GM12801 (cell line): Measurements from ENCODE around the gene HERC2.

ENCODE experiments used
- TF ChIP-seq, protein P1 (sequence below): IDR thresholded peaks from one replicate; pipeline ENCODE4 v1.5.1; 2011; ENCODE audit warnings: control low read depth; ENCODE audit not compliant: insufficient read length; ENCODE audit errors: extremely low read depth

Gene HERC2

DNA sequence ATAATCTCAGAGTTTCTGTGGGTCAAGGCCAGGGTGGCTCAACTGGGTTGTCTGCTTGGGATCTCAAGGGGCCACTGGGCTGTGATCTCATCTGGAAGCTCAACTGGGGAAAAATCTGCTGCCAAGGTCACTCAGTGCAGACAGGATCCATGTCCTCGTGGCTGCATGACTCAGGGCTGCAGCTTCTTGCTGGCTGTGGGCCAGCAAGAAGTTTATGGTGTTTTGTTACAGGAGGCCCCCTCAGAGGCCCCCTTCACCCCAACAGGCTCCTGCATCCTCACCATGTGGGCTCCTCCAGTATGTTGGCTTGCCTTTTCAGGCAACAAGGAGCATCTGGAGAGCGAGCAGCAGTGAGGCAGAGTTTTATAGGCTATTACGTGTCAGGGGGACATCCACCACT is 237.4 kb downstream of the HERC2 start:
- TF ChIP-seq, protein P1, sequence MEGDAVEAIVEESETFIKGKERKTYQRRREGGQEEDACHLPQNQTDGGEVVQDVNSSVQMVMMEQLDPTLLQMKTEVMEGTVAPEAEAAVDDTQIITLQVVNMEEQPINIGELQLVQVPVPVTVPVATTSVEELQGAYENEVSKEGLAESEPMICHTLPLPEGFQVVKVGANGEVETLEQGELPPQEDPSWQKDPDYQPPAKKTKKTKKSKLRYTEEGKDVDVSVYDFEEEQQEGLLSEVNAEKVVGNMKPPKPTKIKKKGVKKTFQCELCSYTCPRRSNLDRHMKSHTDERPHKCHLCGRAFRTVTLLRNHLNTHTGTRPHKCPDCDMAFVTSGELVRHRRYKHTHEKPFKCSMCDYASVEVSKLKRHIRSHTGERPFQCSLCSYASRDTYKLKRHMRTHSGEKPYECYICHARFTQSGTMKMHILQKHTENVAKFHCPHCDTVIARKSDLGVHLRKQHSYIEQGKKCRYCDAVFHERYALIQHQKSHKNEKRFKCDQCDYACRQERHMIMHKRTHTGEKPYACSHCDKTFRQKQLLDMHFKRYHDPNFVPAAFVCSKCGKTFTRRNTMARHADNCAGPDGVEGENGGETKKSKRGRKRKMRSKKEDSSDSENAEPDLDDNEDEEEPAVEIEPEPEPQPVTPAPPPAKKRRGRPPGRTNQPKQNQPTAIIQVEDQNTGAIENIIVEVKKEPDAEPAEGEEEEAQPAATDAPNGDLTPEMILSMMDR: no peak

GRCh38 chr15:28082891-28083684 is 238.9 kb downstream of the HERC2 start:
- TF ChIP-seq, protein P1: no peak

DNA sequence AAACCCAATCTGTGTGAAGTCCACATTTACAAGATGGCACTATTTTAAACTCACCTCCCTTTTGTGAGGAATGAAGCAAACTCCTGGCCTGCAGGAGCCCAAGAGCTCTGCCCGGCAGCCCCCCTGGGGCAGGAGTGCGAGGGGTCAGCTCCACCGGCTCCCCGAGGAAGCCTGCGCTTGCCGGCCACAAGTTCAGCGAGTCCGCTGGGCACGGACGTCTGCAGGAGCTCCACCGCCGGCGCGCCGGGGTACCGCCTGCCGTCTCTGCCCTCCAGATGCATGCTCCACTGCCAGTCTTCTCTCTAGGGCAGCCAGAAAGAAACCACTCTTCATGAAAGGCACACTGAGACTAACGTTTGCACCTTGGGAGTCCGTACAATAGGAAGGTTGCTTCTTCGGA is 240.4 kb downstream of the HERC2 start:
- TF ChIP-seq, protein P1: no peak

DNA sequence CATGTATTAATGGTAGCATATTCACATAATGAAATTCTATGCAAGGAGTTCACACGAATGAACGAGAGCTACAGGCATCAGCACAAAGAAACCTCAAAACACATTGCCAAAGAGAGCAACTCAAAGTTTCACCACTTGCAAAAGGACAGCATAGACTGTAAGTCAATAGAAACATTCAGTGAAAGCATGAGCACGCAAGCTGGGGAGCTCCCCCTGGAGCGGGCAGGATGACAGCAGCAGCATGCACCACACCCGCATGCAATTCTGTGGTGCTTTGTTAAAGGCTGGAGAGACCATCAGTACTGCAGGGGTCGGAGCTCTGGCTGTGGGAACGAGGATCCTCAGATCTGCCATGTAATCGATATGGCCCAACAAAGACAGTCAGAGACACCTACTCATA is 241.6 kb downstream of the HERC2 start:
- TF ChIP-seq, protein P1: no peak

- TF ChIP-seq, protein P1: no peak
Observed at GRCh38 chr15:28079313-28079969, 242.5 kb downstream of the HERC2 start.

DNA sequence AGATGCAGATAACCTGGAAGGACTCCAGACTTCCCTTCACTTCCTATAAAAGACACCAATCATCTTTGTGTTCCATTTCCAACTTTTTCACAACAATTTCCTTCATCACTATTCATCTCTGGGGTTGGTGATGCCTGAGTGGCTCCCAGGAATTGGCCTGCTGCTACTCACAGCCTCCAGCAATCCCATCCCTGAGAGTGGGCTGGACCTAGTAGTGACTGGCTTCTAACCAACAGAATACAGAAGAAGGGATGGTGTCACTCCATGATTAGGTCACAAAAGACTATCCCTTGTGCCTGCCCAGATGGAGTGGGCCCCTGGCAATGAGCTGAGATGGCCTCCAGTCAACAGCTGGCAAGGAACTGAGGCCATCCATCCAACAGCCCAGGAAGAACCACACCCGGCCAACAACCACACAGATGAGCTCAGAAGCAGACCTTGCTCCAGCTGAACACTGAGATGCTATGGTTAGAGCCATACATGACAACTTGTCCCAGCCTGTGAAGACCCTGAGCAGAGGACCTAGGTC is 243.7 kb downstream of the HERC2 start:
- TF ChIP-seq, protein P1: no peak

DNA sequence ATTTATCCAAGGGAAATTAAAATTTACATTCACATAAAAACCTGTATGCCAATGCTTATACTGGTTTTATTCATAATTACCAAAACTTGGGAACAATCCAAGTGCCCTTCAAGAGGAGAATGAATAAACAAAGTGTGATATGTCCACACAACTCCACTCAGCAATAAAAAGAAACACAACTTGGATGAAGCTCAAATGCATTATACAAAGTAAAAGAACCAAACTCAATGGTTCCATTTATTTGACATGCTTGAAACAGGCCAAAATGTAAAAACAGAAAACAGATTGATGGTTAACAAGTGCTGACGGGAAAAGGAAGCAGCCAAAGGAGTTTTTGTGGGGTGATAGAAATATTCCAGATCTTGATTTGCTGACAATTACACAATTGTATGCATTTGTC is 246.4 kb downstream of the HERC2 start:
- TF ChIP-seq, protein P1: no peak
